HUDEP-2 (cell line): ENCODE measurements around the gene TTC39A.
"Not testable (repeated sequence)": the region's sequence is repeated elsewhere in the genome, so short reads cannot be mapped to it uniquely, and the experiment has no call there.

Source experiments
- DNase-seq, 76 experiments: peaks; one replicate each; lab custom pipeline; 2025; ENCODE audit not compliant: unreplicated experiment in 76 of 76; lab: John Stamatoyannopoulos, UW

Gene TTC39A

DNA sequence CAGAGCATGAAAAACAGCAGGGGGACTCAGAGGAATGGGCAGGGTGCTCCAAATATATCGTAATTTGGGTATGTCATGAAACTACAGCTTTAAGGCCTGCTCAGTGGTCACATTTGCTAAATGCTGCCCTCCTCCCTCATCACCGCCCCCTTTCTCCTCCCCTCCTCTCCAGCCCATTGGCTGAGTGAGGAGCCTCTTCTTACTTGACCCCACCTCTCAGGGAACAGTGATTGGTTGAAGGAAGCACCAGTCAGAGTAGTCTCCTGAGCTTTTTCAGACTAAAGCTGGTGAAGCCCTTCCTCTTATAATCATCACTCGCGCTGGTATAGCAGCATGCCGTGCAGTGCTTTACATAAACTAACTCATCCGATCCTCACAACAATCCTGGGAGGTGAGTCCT, 10.0 kb upstream of the TTC39A start:
- DNase-seq = no peak

- DNase-seq = no peak
These were observed 6.3 kb upstream of the TTC39A start for GRCh38 chr1:51336711-51337110.

GRCh38 chr1:51336004-51336403, 5.6 kb upstream of the TTC39A start:
- DNase-seq = no peak

- peak in 70 of 76 experiments; percentile 17 to 74 (median 50) for DNase-seq
These were observed 1.1 kb upstream of the TTC39A start for GRCh38 chr1:51331206-51332100.

GRCh38 chr1:51329443-51330325, 678 bp downstream of the TTC39A start:
- DNase-seq = peak in 12 of 76 experiments; percentile 11 to 38 (median 22)

DNA sequence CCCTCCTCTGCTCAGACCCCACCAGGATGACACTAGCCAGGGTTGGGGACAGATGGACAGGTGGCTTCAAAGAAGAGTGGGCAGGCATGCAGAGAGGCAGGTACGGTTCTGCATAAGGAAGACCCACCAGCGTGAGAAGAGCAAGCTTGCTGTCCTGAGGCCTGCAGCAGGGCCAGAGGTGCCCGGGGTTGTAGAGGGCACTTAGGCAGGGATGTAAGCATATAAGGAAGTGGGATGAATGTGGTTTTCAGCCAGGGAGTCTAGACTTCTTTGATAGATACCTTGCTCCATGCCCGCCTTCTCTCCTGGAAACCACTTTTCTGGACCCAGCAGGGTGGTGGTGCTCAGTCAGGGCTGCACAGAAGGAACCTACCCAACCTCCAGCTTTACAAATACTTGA, 1.4 kb downstream of the TTC39A start:
- DNase-seq = peak in 1 of 76 experiments; percentile 12

DNA sequence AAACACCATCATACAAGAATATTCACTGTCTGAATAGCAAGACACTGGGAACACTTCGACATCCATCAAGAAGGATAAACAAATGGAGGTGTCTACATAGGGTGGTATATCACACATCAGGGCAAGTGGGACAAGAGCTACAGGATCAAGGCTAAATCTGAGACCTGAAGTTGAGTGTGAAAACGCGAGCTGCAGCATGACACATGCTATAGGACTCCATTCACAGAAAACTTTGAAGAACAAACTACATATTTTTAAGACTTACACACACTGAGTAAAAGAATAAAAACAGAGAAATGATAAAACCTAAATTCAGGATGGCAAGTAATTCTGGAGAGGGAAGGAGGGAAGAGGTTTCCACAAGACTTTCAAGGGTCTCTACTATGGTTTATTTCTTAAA, 2.1 kb downstream of the TTC39A start:
- no peak for DNase-seq

GRCh38 chr1:51327386-51327785, 3.0 kb downstream of the TTC39A start:
- no peak for DNase-seq

DNA sequence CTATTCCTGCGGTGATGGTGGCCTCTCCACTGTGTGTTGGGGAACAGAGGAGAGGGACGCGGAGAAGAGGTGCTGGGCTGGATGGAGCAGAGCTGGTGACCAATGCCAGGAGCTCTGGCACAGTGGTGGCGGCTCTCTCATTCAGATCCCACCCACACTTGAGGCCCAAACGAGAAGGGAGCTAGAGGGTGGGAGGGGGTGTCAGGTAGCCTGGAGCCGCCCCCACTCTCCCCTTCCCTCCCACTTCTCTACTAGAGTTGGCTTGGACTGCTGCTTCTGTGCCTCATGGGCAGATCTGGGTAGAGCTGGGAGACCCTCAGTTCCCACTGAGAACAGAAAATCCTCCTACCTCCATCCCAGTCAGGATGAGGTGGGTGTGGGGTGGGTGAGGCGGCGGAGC, 3.5 kb downstream of the TTC39A start:
- DNase-seq = no peak

- peak in 6 of 76 experiments; percentile 15 to 29 (median 24) for DNase-seq
These were observed 4.2 kb downstream of the TTC39A start for GRCh38 chr1:51325878-51326755.

GRCh38 chr1:51325391-51325790, 5.0 kb downstream of the TTC39A start:
- no peak for DNase-seq

DNA sequence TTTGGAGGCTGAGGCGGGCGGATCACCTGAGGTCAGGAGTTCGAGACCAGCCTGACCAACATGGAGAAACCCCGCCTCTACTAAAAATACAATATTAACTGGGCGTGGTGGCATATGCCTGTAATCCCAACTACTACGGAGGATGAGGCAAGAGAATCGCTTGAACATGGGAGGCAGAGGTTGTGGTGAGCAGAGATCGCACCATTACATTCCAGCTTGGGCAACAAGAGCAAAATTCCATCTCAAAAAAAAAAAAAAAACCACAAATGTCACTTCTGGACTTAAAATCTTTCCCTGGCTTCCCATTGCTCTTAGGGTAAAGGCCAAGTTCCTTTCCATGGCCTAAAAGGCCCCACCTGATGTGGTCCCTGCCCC, 5.4 kb downstream of the TTC39A start:
- DNase-seq = not testable (repeated sequence)

GRCh38 chr1:51324251-51325010, 5.9 kb downstream of the TTC39A start:
- DNase-seq = no peak

DNA sequence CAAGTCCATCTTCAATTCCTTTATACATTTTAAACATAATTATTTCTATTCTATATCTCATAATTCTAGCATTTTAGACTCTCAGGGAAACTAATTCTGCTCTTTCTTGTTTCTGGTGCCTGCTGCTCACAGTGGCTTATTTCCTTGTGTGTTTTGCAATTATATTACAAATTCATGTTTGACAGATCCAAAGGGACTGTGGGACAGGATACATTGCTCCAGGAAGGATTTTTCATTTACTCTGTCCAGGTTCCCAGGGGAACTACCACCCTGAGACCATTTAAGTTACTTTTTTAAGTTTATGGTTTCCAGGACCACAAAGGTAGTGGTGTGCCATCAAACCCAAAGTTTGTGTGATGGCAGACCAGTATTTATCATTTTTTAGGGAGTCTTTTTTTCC, 6.6 kb downstream of the TTC39A start:
- no peak for DNase-seq

DNA sequence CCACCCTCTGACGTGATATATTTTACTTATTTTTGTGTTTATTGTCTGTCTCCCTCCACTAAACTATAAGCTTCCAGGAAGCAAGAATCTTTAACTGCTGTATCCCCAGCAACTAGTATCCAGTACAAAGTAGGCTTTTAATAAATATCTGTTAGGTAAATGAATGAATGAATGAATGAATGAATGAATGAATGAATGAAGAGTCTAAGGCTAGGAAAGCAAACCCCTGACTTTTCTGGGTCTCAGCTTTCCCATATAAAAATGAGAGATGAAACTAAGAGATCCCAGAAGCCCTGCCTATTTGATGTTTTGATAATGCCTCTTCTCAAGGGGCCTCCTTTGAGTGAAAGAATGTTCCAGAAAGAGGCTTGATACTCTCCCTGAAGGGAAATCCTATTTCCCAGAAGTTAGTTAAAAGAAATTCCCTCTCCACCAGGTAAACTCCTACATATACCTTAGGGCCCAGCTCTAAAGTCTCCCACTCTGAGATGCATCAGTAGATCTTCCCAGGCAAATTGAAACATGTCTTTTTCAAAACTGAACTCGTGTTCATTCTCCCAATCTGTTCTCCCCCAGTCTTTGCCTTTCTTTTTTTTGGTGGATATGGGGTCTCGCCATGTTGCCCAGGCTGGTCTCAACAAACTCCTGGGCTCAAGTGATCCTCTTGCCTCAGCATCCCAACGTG, 7.8 kb downstream of the TTC39A start:
- DNase-seq = no peak

DNA sequence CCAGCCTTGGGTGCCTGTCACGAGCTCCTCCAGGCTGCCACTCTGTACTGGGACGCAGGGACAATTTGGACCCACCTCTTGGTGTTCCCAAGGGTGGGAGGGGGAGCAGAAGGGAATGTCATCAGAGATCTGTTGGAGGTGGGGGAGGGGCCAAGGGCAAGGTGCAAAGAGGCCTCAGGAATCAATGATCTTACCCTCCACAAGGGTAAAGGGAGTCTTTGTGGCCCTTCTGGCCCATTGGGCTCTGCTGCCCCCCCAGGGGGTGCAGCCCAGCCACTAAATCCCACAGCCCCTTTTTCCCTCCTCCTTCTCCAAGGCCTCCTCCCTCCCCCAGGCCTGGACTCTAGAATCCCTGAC, 8.5 kb downstream of the TTC39A start:
- DNase-seq = no peak

- peak in 1 of 76 experiments; percentile 19 for DNase-seq
These were observed 9.1 kb downstream of the TTC39A start for GRCh38 chr1:51320967-51321923.

- no peak for DNase-seq
These were observed 12.6 kb downstream of the TTC39A start for GRCh38 chr1:51317798-51318197.

GRCh38 chr1:51316846-51317120, 13.6 kb downstream of the TTC39A start:
- no peak for DNase-seq
